ENCODE measurements around the gene STUM.
A peak's percentile ranks its signal among the peaks of the same experiment; 100 is the strongest.

STUM gene

GRCh38 chr1:226523646-226524406, 24.7 kb upstream of the STUM start:
- H3K36me3 ChIP-seq (replicated peaks in 1 of 2; ENCODE audit: control insufficient read depth in 2 of 2, insufficient read depth in 2 of 2, low read length in 2 of 2): no peaks in the 10 kb centered on the region
- H2BK15ac ChIP-seq (ENCODE audit: low read length): no peak overlapping the region
- no peak overlapping the region for H2BK5ac ChIP-seq (ENCODE audit: low read length)
- H4K91ac ChIP-seq (ENCODE audit: low read depth, low read length, poor library complexity): no peak overlapping the region
- H3K27me3 ChIP-seq (ENCODE audit: control insufficient read depth in 3 of 3, insufficient read depth in 3 of 3, low read depth in 1 of 3, low read length in 3 of 3): peaks cover 0 to 7% (median 0%) of the 10 kb centered on the region in 3 experiments
- no peak overlapping the region for H2AFZ ChIP-seq (ENCODE audit: low read length)
- no peak overlapping the region for H3K4me3 ChIP-seq (ENCODE audit: low read length in 2 of 2)
- WGBS, 2 donors (ENCODE audit: extremely low coverage in 2 of 2, insufficient read length in 2 of 2, insufficient replicate concordance in 1 of 2): no CpG with 5 or more reads among the region's 8 CpGs
- no peak overlapping the region for H3K4ac ChIP-seq (ENCODE audit: low read length)
- no peak overlapping the region for H3K14ac ChIP-seq (ENCODE audit: low read length)
- no peak for DNase-seq (ENCODE audit: low spot score)
- no peak overlapping the region for H2BK120ac ChIP-seq (ENCODE audit: low read depth, low read length)
- no peak overlapping the region for H3K9ac ChIP-seq (ENCODE audit: low read depth, low read length, poor library complexity)
- no peak overlapping the region for H2AK5ac ChIP-seq (ENCODE audit: low read depth, low read length)
- no peak overlapping the region for H3K18ac ChIP-seq (ENCODE audit: low read length)
- H3K23ac ChIP-seq (ENCODE audit: low read depth, low read length, poor library complexity): no peak overlapping the region
- no peak overlapping the region for H2BK12ac ChIP-seq (ENCODE audit: low read length)
- H3K27ac ChIP-seq (replicated peaks; ENCODE audit: low read length): no peak overlapping the region
- no peaks in the 10 kb centered on the region for H3K9me3 ChIP-seq (replicated peaks in 1 of 2; ENCODE audit: control insufficient read depth in 2 of 2, insufficient read depth in 1 of 2, low read depth in 1 of 2, low read length in 2 of 2)
- H3K4me2 ChIP-seq (ENCODE audit: insufficient read depth, low read length, poor library complexity, severe bottlenecking): no peak overlapping the region
- peaks cover 0 to 1% of the 10 kb centered on the region in 2 donors for H3K4me1 ChIP-seq (ENCODE audit: control insufficient read depth in 2 of 2, insufficient read depth in 1 of 2, low read depth in 1 of 2, low read length in 2 of 2)
- H4K8ac ChIP-seq (ENCODE audit: low read depth, low read length): no peak overlapping the region
- no peaks in the 10 kb centered on the region for H3K79me1 ChIP-seq (ENCODE audit: low read depth, low read length)

- Histone ChIP-seq H3K4me3 (ENCODE audit: low read length in 2 of 2) (no peak overlapping the region), H3K4ac (ENCODE audit: low read length) (no peak overlapping the region), H2BK15ac (ENCODE audit: low read length) (no peak overlapping the region), H3K27ac (replicated peaks; ENCODE audit: low read length) (no peak overlapping the region), H3K14ac (ENCODE audit: low read length) (no peak overlapping the region), H4K8ac (ENCODE audit: low read depth, low read length) (no peak overlapping the region), H2BK12ac (ENCODE audit: low read length) (no peak overlapping the region), H3K18ac (ENCODE audit: low read length) (no peak overlapping the region), H2AK5ac (ENCODE audit: low read depth, low read length) (no peak overlapping the region), H2BK5ac (ENCODE audit: low read length) (no peak overlapping the region), H3K36me3 (replicated peaks in 1 of 2; ENCODE audit: control insufficient read depth in 2 of 2, insufficient read depth in 2 of 2, low read length in 2 of 2) (no peaks in the 10 kb centered on the region), H3K9me3 (replicated peaks in 1 of 2; ENCODE audit: control insufficient read depth in 2 of 2, insufficient read depth in 1 of 2, low read depth in 1 of 2, low read length in 2 of 2) (no peaks in the 10 kb centered on the region), H3K23ac (ENCODE audit: low read depth, low read length, poor library complexity) (no peak overlapping the region), H3K79me1 (ENCODE audit: low read depth, low read length) (no peaks in the 10 kb centered on the region), H2AFZ (ENCODE audit: low read length) (no peak overlapping the region), H2BK120ac (ENCODE audit: low read depth, low read length) (no peak overlapping the region), H3K9ac (ENCODE audit: low read depth, low read length, poor library complexity) (no peak overlapping the region), H3K4me1 (ENCODE audit: control insufficient read depth in 2 of 2, insufficient read depth in 1 of 2, low read depth in 1 of 2, low read length in 2 of 2) (peaks cover 0 to 1% of the 10 kb centered on the region in 2 donors), H3K4me2 (ENCODE audit: insufficient read depth, low read length, poor library complexity, severe bottlenecking) (no peak overlapping the region), H4K91ac (ENCODE audit: low read depth, low read length, poor library complexity) (no peak overlapping the region), H3K27me3 (ENCODE audit: control insufficient read depth in 3 of 3, insufficient read depth in 3 of 3, low read depth in 1 of 3, low read length in 3 of 3) (peaks cover 0 to 7% (median 0%) of the 10 kb centered on the region in 3 experiments)
- DNase-seq (ENCODE audit: low spot score): no peak
Measured at GRCh38 chr1:226524547-226524946, 24.0 kb upstream of the STUM start.

- H3K9me3 ChIP-seq (replicated peaks in 1 of 2; ENCODE audit: control insufficient read depth in 2 of 2, insufficient read depth in 1 of 2, low read depth in 1 of 2, low read length in 2 of 2): no peaks in the 10 kb centered on the region
- no peak overlapping the region for H3K27ac ChIP-seq (replicated peaks; ENCODE audit: low read length)
- H3K4ac ChIP-seq (ENCODE audit: low read length): no peak overlapping the region
- no peak overlapping the region for H3K9ac ChIP-seq (ENCODE audit: low read depth, low read length, poor library complexity)
- DNase-seq (ENCODE audit: low spot score): no peak
- H2AFZ ChIP-seq (ENCODE audit: low read length): no peak overlapping the region
- H3K18ac ChIP-seq (ENCODE audit: low read length): no peak overlapping the region
- peaks cover 0 to 1% of the 10 kb centered on the region in 2 donors for H3K4me1 ChIP-seq (ENCODE audit: control insufficient read depth in 2 of 2, insufficient read depth in 1 of 2, low read depth in 1 of 2, low read length in 2 of 2)
- H2BK12ac ChIP-seq (ENCODE audit: low read length): no peak overlapping the region
- H4K91ac ChIP-seq (ENCODE audit: low read depth, low read length, poor library complexity): no peak overlapping the region
- H3K4me3 ChIP-seq (ENCODE audit: low read length in 2 of 2): no peak overlapping the region
- H3K23ac ChIP-seq (ENCODE audit: low read depth, low read length, poor library complexity): no peak overlapping the region
- no peak overlapping the region for H2AK5ac ChIP-seq (ENCODE audit: low read depth, low read length)
- H3K14ac ChIP-seq (ENCODE audit: low read length): no peak overlapping the region
- no peaks in the 10 kb centered on the region for H3K36me3 ChIP-seq (replicated peaks in 1 of 2; ENCODE audit: control insufficient read depth in 2 of 2, insufficient read depth in 2 of 2, low read length in 2 of 2)
- no CpG with 5 or more reads among the region's 3 CpGs for WGBS, 2 donors (ENCODE audit: extremely low coverage in 2 of 2, insufficient read length in 2 of 2, insufficient replicate concordance in 1 of 2)
- peaks cover 0 to 16% (median 0%) of the 10 kb centered on the region in 3 experiments for H3K27me3 ChIP-seq (ENCODE audit: control insufficient read depth in 3 of 3, insufficient read depth in 3 of 3, low read depth in 1 of 3, low read length in 3 of 3)
- H2BK5ac ChIP-seq (ENCODE audit: low read length): no peak overlapping the region
- no peak overlapping the region for H4K8ac ChIP-seq (ENCODE audit: low read depth, low read length)
- H2BK120ac ChIP-seq (ENCODE audit: low read depth, low read length): no peak overlapping the region
- H3K79me1 ChIP-seq (ENCODE audit: low read depth, low read length): no peaks in the 10 kb centered on the region
- no peak overlapping the region for H3K4me2 ChIP-seq (ENCODE audit: insufficient read depth, low read length, poor library complexity, severe bottlenecking)
- no peak overlapping the region for H2BK15ac ChIP-seq (ENCODE audit: low read length)
Measured at GRCh38 chr1:226525750-226526149, 22.8 kb upstream of the STUM start.

- no peak overlapping the region for H2BK15ac ChIP-seq (ENCODE audit: low read length)
- peak overlapping the region; percentile 0 for H3K23ac ChIP-seq (ENCODE audit: low read depth, low read length, poor library complexity)
- no peak overlapping the region for H3K27ac ChIP-seq (replicated peaks; ENCODE audit: low read length)
- H2BK5ac ChIP-seq (ENCODE audit: low read length): no peak overlapping the region
- no peaks in the 10 kb centered on the region for H3K9me3 ChIP-seq (replicated peaks in 1 of 2; ENCODE audit: control insufficient read depth in 2 of 2, insufficient read depth in 1 of 2, low read depth in 1 of 2, low read length in 2 of 2)
- H3K14ac ChIP-seq (ENCODE audit: low read length): no peak overlapping the region
- DNase-seq (ENCODE audit: low spot score): peak; percentile 9
- no peak overlapping the region for H4K91ac ChIP-seq (ENCODE audit: low read depth, low read length, poor library complexity)
- H3K4ac ChIP-seq (ENCODE audit: low read length): no peak overlapping the region
- H2AFZ ChIP-seq (ENCODE audit: low read length): peak overlapping the region; percentile 87
- no peak overlapping the region for H4K8ac ChIP-seq (ENCODE audit: low read depth, low read length)
- H3K9ac ChIP-seq (ENCODE audit: low read depth, low read length, poor library complexity): no peak overlapping the region
- H3K18ac ChIP-seq (ENCODE audit: low read length): no peak overlapping the region
- peaks cover 0 to 1% of the 10 kb centered on the region in 2 donors for H3K4me1 ChIP-seq (ENCODE audit: control insufficient read depth in 2 of 2, insufficient read depth in 1 of 2, low read depth in 1 of 2, low read length in 2 of 2)
- H3K79me1 ChIP-seq (ENCODE audit: low read depth, low read length): no peaks in the 10 kb centered on the region
- H2AK5ac ChIP-seq (ENCODE audit: low read depth, low read length): peak overlapping the region; percentile 29
- no peaks in the 10 kb centered on the region for H3K36me3 ChIP-seq (replicated peaks in 1 of 2; ENCODE audit: control insufficient read depth in 2 of 2, insufficient read depth in 2 of 2, low read length in 2 of 2)
- no peak overlapping the region for H2BK12ac ChIP-seq (ENCODE audit: low read length)
- H2BK120ac ChIP-seq (ENCODE audit: low read depth, low read length): no peak overlapping the region
- H3K27me3 ChIP-seq (ENCODE audit: control insufficient read depth in 3 of 3, insufficient read depth in 3 of 3, low read depth in 1 of 3, low read length in 3 of 3): peaks cover 0 to 20% (median 0%) of the 10 kb centered on the region in 3 experiments
- no peak overlapping the region for H3K4me2 ChIP-seq (ENCODE audit: insufficient read depth, low read length, poor library complexity, severe bottlenecking)
- no peak overlapping the region for H3K4me3 ChIP-seq (ENCODE audit: low read length in 2 of 2)
- no CpG with 5 or more reads among the region's 21 CpGs for WGBS, 2 donors (ENCODE audit: extremely low coverage in 2 of 2, insufficient read length in 2 of 2, insufficient replicate concordance in 1 of 2)
Measured at GRCh38 chr1:226526801-226527595, 21.6 kb upstream of the STUM start.

Data from neuronal stem cell (in vitro differentiated cells).